C4-2B (cell line): Measurements from ENCODE around the gene FHAD1.

Experiments used
- CTCF ChIP-seq: fragments of 450-650 bp; conservative IDR thresholded peaks from 2 replicates; pipeline ENCODE4 v1.5.1; 2017; ENCODE audit warnings: mild to moderate bottlenecking
- ZFX ChIP-seq: fragments of 450-650 bp; IDR thresholded peaks from 2 replicates; pipeline ENCODE4 v1.6.1; 2017

- TF ChIP-seq CTCF (no peak), ZFX (no peak)
These were observed 144.3 kb downstream of the FHAD1 start for GRCh38 chr1:15391366-15391765.
